DOHH2 (cell line): ENCODE data around the gene CTNNA2.

Source experiments
- H3F3A ChIP-seq: fragments of 200-600 bp; sonication (generic), shearing (Covaris generic); 2 replicates; pipeline ENCODE4 v1.6.0; 2016; ENCODE audit warnings: antibody characterized with exemption, mild to moderate bottlenecking; ENCODE audit not compliant: control insufficient read depth, insufficient read depth
- H3K27ac ChIP-seq: fragments of 200-600 bp; sonication (generic); 2 replicates; pipeline ENCODE4 v1.5.1; 2014; ENCODE audit warnings: low read depth, mild to moderate bottlenecking, low read length, moderate library complexity
- H3K27me3 ChIP-seq: fragments of 200-600 bp; sonication (generic); 2 replicates; pipeline ENCODE4 v1.6.1; 2014; ENCODE audit warnings: mild to moderate bottlenecking, low read length, mixed read lengths; ENCODE audit not compliant: control insufficient read depth
- H3K36me3 ChIP-seq: fragments of 200-600 bp; sonication (generic); 2 replicates; pipeline ENCODE4 v1.6.1; 2014; ENCODE audit warnings: mild to moderate bottlenecking, low read length, moderate library complexity, mixed read lengths; ENCODE audit not compliant: control insufficient read depth
- H3K4me1 ChIP-seq: fragments of 200-600 bp; sonication (generic); 2 replicates; pipeline ENCODE4 v1.6.1; 2014; ENCODE audit warnings: mild to moderate bottlenecking, low read length, mixed read lengths; ENCODE audit not compliant: control insufficient read depth
- H3K4me2 ChIP-seq: fragments of 200-600 bp; sonication (generic); 2 replicates; pipeline ENCODE4 v1.6.0; 2014; ENCODE audit warnings: mild to moderate bottlenecking, low read length, moderate library complexity
- H3K4me3 ChIP-seq: fragments of 200-600 bp; sonication (generic); 2 replicates; pipeline ENCODE4 v1.5.1; 2014; ENCODE audit warnings: mild to moderate bottlenecking, low read length, mixed read lengths
- H3K79me2 ChIP-seq: fragments of 200-600 bp; sonication (generic); 2 replicates; pipeline ENCODE4 v1.6.1; 2014; ENCODE audit warnings: mild to moderate bottlenecking, low read length, mixed read lengths; ENCODE audit not compliant: control insufficient read depth
- H3K9me2 ChIP-seq: fragments of 200-600 bp; sonication (generic); replicated peaks from 2 replicates; pipeline ENCODE4 v1.6.1; 2014; ENCODE audit warnings: mild to moderate bottlenecking, low read length, mixed read lengths; ENCODE audit not compliant: control insufficient read depth
- H3K9me3 ChIP-seq: fragments of 200-600 bp; sonication (generic); 2 replicates; pipeline ENCODE4 v1.6.1; 2014; ENCODE audit warnings: antibody characterized with exemption, low read length, mixed read lengths; ENCODE audit not compliant: control insufficient read depth, insufficient read depth
- H4K20me1 ChIP-seq: fragments of 200-600 bp; sonication (generic); 2 replicates; pipeline ENCODE4 v1.6.0; 2014; ENCODE audit warnings: low read depth, mild to moderate bottlenecking, antibody characterized with exemption, low read length, moderate library complexity; ENCODE audit not compliant: control insufficient read depth, insufficient read depth
- CTCF ChIP-seq: fragments of 200-600 bp; sonication (generic); IDR thresholded peaks from one replicate; pipeline ENCODE4 v1.5.1; 2014; ENCODE audit warnings: antibody characterized with exemption, mild to moderate bottlenecking, low read depth, low read length; ENCODE audit not compliant: poor library complexity, severe bottlenecking
- EZH2phosphoT487 ChIP-seq: fragments of 200-600 bp; sonication (generic); IDR thresholded peaks from 2 replicates; pipeline ENCODE4 v1.6.1; 2017; ENCODE audit warnings: borderline replicate concordance, mild to moderate bottlenecking, antibody characterized with exemption, low read length, moderate library complexity, mixed read lengths

The CTNNA2 gene

DNA sequence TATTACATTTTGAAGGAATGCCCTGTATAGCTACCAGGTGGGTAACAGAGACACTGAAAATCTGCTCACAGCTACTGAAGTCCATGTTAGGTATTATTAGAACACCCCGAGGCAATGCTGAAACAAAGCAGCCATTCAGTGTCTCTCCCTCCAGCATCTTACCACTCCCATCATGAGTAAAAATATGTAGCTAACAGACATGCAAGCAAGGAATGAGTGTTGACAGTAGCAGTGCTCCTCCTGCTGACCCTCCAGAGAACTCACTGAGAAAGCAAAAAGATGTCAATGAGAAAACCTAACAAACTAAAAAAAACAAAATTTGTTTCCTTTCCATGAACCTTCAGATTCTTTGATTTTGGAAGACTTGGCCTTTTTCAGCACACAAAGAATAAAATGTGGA, 397.8 kb downstream of the CTNNA2 start:
- H3K4me3 ChIP-seq: no peak overlapping the region
- no peaks in the 10 kb centered on the region for H3K9me2 ChIP-seq
- no peaks in the 10 kb centered on the region for H3K4me1 ChIP-seq
- no peaks in the 10 kb centered on the region for H4K20me1 ChIP-seq
- TF ChIP-seq EZH2phosphoT487 (no peak), CTCF (no peak)
- no peaks in the 10 kb centered on the region for H3K36me3 ChIP-seq
- no peaks in the 10 kb centered on the region for H3K9me3 ChIP-seq
- no peaks in the 10 kb centered on the region for H3K27me3 ChIP-seq
- H3K4me2 ChIP-seq: no peak overlapping the region
- no peaks in the 10 kb centered on the region for H3F3A ChIP-seq
- H3K79me2 ChIP-seq: no peaks in the 10 kb centered on the region
- no peak overlapping the region for H3K27ac ChIP-seq

DNA sequence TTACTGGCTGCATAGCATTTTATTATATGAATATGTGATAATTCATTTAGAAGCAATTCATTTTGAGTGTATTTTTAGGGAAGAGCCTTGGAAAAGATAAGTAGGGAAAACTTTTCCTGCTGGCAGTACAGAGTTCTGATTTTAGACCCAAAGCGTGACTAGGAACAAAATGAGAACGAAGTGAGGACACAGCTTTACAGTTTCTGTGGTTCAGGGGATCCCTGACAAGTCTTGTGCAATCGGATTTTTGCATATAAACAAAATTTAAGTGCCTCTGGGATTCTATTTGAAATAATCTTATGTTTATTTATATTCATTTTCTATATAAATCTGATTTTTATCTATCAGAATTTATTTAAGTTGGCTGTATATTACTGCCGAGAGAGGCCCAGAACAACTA, 402.6 kb downstream of the CTNNA2 start:
- H3F3A ChIP-seq: no peaks in the 10 kb centered on the region
- no peak for TF ChIP-seq CTCF
- no peak for TF ChIP-seq EZH2phosphoT487
- no peaks in the 10 kb centered on the region for H3K27me3 ChIP-seq
- no peaks in the 10 kb centered on the region for H3K36me3 ChIP-seq
- H3K4me2 ChIP-seq: no peak overlapping the region
- no peaks in the 10 kb centered on the region for H3K9me2 ChIP-seq
- no peaks in the 10 kb centered on the region for H3K9me3 ChIP-seq
- no peak overlapping the region for H3K4me3 ChIP-seq
- no peaks in the 10 kb centered on the region for H3K79me2 ChIP-seq
- H4K20me1 ChIP-seq: no peaks in the 10 kb centered on the region
- no peak overlapping the region for H3K27ac ChIP-seq
- no peaks in the 10 kb centered on the region for H3K4me1 ChIP-seq

GRCh38 chr2:79916285-79916684, 403.4 kb downstream of the CTNNA2 start:
- Histone ChIP-seq H3K4me3 (no peak overlapping the region), H3F3A (no peaks in the 10 kb centered on the region), H3K27me3 (no peaks in the 10 kb centered on the region), H3K9me2 (no peaks in the 10 kb centered on the region), H3K4me1 (no peaks in the 10 kb centered on the region), H3K36me3 (no peaks in the 10 kb centered on the region), H3K27ac (no peak overlapping the region), H3K9me3 (no peaks in the 10 kb centered on the region), H4K20me1 (no peaks in the 10 kb centered on the region), H3K4me2 (no peak overlapping the region), H3K79me2 (no peaks in the 10 kb centered on the region)
- TF ChIP-seq CTCF (no peak), EZH2phosphoT487 (no peak)

DNA sequence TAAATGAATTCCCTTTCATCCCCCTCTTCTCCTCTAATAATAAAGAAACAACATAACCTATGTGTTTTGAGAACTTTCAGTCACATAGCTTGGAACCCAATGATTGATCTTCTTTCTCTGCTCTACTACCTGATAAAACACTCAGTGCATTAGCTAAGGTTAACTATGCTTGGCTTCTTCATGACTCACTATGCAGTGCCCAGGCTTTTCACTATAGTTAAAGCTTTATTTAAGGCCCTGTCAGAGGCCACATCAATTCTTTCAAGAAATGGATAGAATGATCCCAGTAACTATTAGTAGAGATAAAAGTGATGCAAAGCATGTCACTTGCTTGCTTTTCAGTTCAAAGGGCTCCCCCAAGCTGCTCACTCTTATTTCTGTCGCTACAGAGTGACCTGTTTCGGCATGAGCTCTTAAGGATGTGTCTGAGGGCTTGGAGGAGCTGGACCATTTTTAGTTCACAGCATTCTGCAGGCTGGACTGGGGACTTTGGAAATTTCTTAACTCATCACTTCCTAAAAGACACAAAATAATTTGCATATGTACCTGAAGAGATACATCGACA, 407.7 kb downstream of the CTNNA2 start:
- H3K9me2 ChIP-seq: no peaks in the 10 kb centered on the region

More for the DNA sequence above, 407.7 kb downstream of the CTNNA2 start:
- H3F3A ChIP-seq: no peaks in the 10 kb centered on the region
- no peaks in the 10 kb centered on the region for H3K4me1 ChIP-seq
- no peak overlapping the region for H3K27ac ChIP-seq
- no peaks in the 10 kb centered on the region for H3K36me3 ChIP-seq
- no peaks in the 10 kb centered on the region for H4K20me1 ChIP-seq
- H3K4me3 ChIP-seq: no peak overlapping the region
- H3K79me2 ChIP-seq: no peaks in the 10 kb centered on the region
- H3K27me3 ChIP-seq: no peaks in the 10 kb centered on the region
- no peaks in the 10 kb centered on the region for H3K9me3 ChIP-seq
- TF ChIP-seq CTCF (no peak), EZH2phosphoT487 (no peak)
- H3K4me2 ChIP-seq: no peak overlapping the region
